Smooth muscle cell (in vitro differentiated cells): Measurements from ENCODE around the gene GM2A. TPM values are rescaled to one million over a fixed set of nuclear protein-coding genes. Genes with fewer than 3 reads are reported as not detected.
A peak's percentile ranks its signal among the peaks of the same experiment; 100 is the strongest.

ENCODE experiments used
- DNase-seq: peaks from one replicate; lab custom pipeline; 2025; ENCODE audit not compliant: unreplicated experiment; lab: John Stamatoyannopoulos, UW
- H2AFZ ChIP-seq: fragments of 200-600 bp; sonication (generic); 2 replicates; pipeline ENCODE4 v1.6.0; 2016; ENCODE audit warnings: antibody characterized with exemption, low read depth, mild to moderate bottlenecking
- H3F3A ChIP-seq: fragments of 200-600 bp; sonication (generic); 2 replicates; pipeline ENCODE4 v1.6.0; 2017; ENCODE audit warnings: antibody characterized with exemption, low read depth
- H3K27ac ChIP-seq: fragments of 200-600 bp; sonication (generic); 2 replicates; pipeline ENCODE4 v1.5.1; 2016; ENCODE audit warnings: low read depth, mild to moderate bottlenecking
- H3K27me3 ChIP-seq: fragments of 200-600 bp; sonication (generic); 2 replicates; pipeline ENCODE4 v1.6.1; 2016; ENCODE audit warnings: low read depth, mild to moderate bottlenecking
- H3K36me3 ChIP-seq: fragments of 200-600 bp; sonication (generic); 2 replicates; pipeline ENCODE4 v1.5.1; 2016; ENCODE audit warnings: low read depth
- H3K4me1 ChIP-seq: fragments of 200-600 bp; sonication (generic); 2 replicates; pipeline ENCODE4 v1.5.1; 2016; ENCODE audit warnings: low read depth
- H3K4me2 ChIP-seq: fragments of 200-600 bp; sonication (generic); 2 replicates; pipeline ENCODE4 v1.6.0; 2016; ENCODE audit warnings: mild to moderate bottlenecking
- H3K4me3 ChIP-seq: fragments of 200-600 bp; sonication (generic); 2 replicates; pipeline ENCODE4 v1.5.1; 2016; ENCODE audit warnings: mild to moderate bottlenecking
- H3K79me2 ChIP-seq: fragments of 200-600 bp; sonication (generic); 2 replicates; pipeline ENCODE4 v1.6.0; 2016; ENCODE audit warnings: low read depth, mild to moderate bottlenecking
- H3K9ac ChIP-seq: fragments of 200-600 bp; sonication (generic); 2 replicates; pipeline ENCODE4 v1.6.0; 2016; ENCODE audit warnings: low read depth
- H3K9me3 ChIP-seq: fragments of 200-600 bp; sonication (generic); replicated peaks from 2 replicates; pipeline ENCODE4 v1.5.1; 2016; ENCODE audit warnings: low read depth
- H4K20me1 ChIP-seq: fragments of 200-600 bp; sonication (generic); 2 replicates; pipeline ENCODE4 v1.6.0; 2016; ENCODE audit warnings: low read depth
- WGBS: methylation state at CpG from one replicate; pipeline ENCODE4 v1.1.7; 2016; ENCODE audit warnings: low lambda C conversion rate; 5-methylcytosine and 5-hydroxymethylcytosine counted together
- polyA plus RNA-seq: library from polyadenylated mRNA; unstranded; fragments of >200 nt; fragmentation: Nextera tagmentation; extraction: Ambion mirVana; gene quantifications from 2 replicates; pipeline ENCODE4 v1.2.1, GENCODE V29; 2016
- total RNA-seq: library from RNA; depleted of rRNA; stranded (reverse); fragments of >200 nt; gene quantifications from 2 replicates; pipeline ENCODE4 v1.2.3, GENCODE V29; 2014
- TF ChIP-seq, protein P1 (sequence below): fragments of 200-600 bp; sonication (generic); IDR thresholded peaks from 2 replicates; pipeline ENCODE4 v1.5.1; 2017; ENCODE audit warnings: borderline replicate concordance, mild to moderate bottlenecking, antibody characterized with exemption; ENCODE audit not compliant: insufficient read depth, poor library complexity, severe bottlenecking

Gene GM2A
- total and polyA plus RNA-seq, 2 experiments from 2014 or later, result 16.3 to 36.1 TPM

- Histone ChIP-seq H3K4me2 (no peak overlapping the region), H3F3A (no peaks in the 10 kb centered on the region), H3K79me2 (peaks cover 7% of the 10 kb centered on the region), H3K9me3 (no peaks in the 10 kb centered on the region), H3K4me1 (no peaks in the 10 kb centered on the region), H3K27me3 (no peaks in the 10 kb centered on the region), H3K36me3 (no peaks in the 10 kb centered on the region), H3K4me3 (no peak overlapping the region), H2AFZ (no peak overlapping the region), H4K20me1 (no peaks in the 10 kb centered on the region), H3K27ac (no peak overlapping the region), H3K9ac (no peak overlapping the region)
- TF ChIP-seq, protein P1, sequence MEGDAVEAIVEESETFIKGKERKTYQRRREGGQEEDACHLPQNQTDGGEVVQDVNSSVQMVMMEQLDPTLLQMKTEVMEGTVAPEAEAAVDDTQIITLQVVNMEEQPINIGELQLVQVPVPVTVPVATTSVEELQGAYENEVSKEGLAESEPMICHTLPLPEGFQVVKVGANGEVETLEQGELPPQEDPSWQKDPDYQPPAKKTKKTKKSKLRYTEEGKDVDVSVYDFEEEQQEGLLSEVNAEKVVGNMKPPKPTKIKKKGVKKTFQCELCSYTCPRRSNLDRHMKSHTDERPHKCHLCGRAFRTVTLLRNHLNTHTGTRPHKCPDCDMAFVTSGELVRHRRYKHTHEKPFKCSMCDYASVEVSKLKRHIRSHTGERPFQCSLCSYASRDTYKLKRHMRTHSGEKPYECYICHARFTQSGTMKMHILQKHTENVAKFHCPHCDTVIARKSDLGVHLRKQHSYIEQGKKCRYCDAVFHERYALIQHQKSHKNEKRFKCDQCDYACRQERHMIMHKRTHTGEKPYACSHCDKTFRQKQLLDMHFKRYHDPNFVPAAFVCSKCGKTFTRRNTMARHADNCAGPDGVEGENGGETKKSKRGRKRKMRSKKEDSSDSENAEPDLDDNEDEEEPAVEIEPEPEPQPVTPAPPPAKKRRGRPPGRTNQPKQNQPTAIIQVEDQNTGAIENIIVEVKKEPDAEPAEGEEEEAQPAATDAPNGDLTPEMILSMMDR, result no peak
- DNase-seq, result no peak
- WGBS, result 96% methylated on average over 4 of the region's 4 CpGs
Measured at GRCh38 chr5:151259931-151260330, 6.9 kb downstream of the GM2A start.

- no peaks in the 10 kb centered on the region for H3K36me3 ChIP-seq
- no peak overlapping the region for H3K4me3 ChIP-seq
- no peaks in the 10 kb centered on the region for H3F3A ChIP-seq
- H3K27ac ChIP-seq, result no peak overlapping the region
- no peak overlapping the region for H2AFZ ChIP-seq
- no peaks in the 10 kb centered on the region for H3K27me3 ChIP-seq
- no peaks in the 10 kb centered on the region for H3K9me3 ChIP-seq
- no peaks in the 10 kb centered on the region for H4K20me1 ChIP-seq
- H3K4me1 ChIP-seq, result no peaks in the 10 kb centered on the region
- WGBS, result 84% methylated on average over 3 of the region's 3 CpGs
- no peak overlapping the region for H3K9ac ChIP-seq
- H3K4me2 ChIP-seq, result no peak overlapping the region
- H3K79me2 ChIP-seq, result no peaks in the 10 kb centered on the region
- DNase-seq, result no peak
- TF ChIP-seq, protein P1, result no peak
Measured at GRCh38 chr5:151262532-151262931, 9.5 kb downstream of the GM2A start.

DNA sequence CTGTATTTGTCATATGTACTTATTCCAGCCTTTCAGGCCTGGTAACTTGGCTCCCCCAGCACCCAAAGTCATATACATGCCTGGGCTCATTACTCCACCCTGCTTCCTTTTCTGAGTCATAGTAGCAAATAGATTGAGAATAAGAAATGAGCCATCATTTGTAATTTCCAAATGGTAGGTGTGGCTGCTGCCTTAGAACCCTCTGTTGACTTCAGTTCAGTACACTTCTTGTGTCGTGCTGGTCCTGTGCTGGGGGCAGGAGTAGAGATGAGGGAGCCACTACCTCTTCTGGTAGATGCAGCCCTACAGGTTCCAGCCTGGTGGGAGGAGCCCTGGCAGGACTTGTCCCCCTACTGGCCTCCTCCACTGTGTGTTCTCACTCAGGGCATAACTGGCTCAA, 11.1 kb downstream of the GM2A start:
- Histone ChIP-seq H4K20me1 (no peaks in the 10 kb centered on the region), H2AFZ (no peak overlapping the region), H3K4me3 (no peak overlapping the region), H3K27ac (peak overlapping the region; percentile 57), H3K79me2 (no peaks in the 10 kb centered on the region), H3K9me3 (no peaks in the 10 kb centered on the region), H3K9ac (no peak overlapping the region), H3K36me3 (no peaks in the 10 kb centered on the region), H3F3A (no peaks in the 10 kb centered on the region), H3K4me2 (no peak overlapping the region), H3K27me3 (no peaks in the 10 kb centered on the region), H3K4me1 (no peaks in the 10 kb centered on the region)
- TF ChIP-seq, protein P1, result no peak
- DNase-seq, result no peak
- 71% methylated on average over 1 of the region's 1 CpG for WGBS

GRCh38 chr5:151267491-151268260, 14.7 kb downstream of the GM2A start:
- H2AFZ ChIP-seq, result no peak overlapping the region
- H3K9ac ChIP-seq, result no peak overlapping the region
- peaks cover 4% of the 10 kb centered on the region for H3K4me1 ChIP-seq
- no peaks in the 10 kb centered on the region for H3K27me3 ChIP-seq
- no peak overlapping the region for H3K4me2 ChIP-seq
- no peaks in the 10 kb centered on the region for H4K20me1 ChIP-seq
- H3F3A ChIP-seq, result no peaks in the 10 kb centered on the region
- TF ChIP-seq, protein P1, result no peak
- 44% methylated on average over 11 of the region's 11 CpGs for WGBS
- H3K9me3 ChIP-seq, result no peaks in the 10 kb centered on the region
- H3K79me2 ChIP-seq, result no peaks in the 10 kb centered on the region
- no peak overlapping the region for H3K4me3 ChIP-seq
- no peak overlapping the region for H3K27ac ChIP-seq
- H3K36me3 ChIP-seq, result no peaks in the 10 kb centered on the region
- no peak for DNase-seq
